Measurements from ENCODE around the gene TSPAN16.

DNA sequence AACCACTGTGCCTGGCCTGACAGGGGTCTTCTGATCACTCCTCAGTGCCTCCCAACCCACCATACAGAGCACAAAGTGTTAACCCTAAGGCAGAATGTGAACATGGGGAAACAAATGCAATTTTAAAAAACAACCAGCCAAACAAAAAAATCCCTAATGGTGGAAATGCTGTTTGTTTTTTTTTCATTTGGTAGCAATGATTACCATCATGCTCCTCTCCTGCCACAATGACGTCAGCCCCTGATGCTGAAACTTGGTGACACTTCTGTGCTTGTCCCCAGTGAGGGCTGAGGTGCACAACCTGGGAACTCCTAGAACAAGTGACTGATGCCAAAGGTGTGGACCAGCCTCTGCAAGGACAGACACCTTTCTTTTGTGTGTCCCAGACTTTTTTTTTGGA is 4.0 kb upstream of the TSPAN16 start:
- no peak for TF ChIP-seq POLR2AphosphoS5 (IDR thresholded peaks at IDR 0.05)
- TF ChIP-seq POLR2A (IDR thresholded peaks at IDR 0.05): no peak
- TF ChIP-seq, protein P1, sequence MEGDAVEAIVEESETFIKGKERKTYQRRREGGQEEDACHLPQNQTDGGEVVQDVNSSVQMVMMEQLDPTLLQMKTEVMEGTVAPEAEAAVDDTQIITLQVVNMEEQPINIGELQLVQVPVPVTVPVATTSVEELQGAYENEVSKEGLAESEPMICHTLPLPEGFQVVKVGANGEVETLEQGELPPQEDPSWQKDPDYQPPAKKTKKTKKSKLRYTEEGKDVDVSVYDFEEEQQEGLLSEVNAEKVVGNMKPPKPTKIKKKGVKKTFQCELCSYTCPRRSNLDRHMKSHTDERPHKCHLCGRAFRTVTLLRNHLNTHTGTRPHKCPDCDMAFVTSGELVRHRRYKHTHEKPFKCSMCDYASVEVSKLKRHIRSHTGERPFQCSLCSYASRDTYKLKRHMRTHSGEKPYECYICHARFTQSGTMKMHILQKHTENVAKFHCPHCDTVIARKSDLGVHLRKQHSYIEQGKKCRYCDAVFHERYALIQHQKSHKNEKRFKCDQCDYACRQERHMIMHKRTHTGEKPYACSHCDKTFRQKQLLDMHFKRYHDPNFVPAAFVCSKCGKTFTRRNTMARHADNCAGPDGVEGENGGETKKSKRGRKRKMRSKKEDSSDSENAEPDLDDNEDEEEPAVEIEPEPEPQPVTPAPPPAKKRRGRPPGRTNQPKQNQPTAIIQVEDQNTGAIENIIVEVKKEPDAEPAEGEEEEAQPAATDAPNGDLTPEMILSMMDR (IDR thresholded peaks at IDR 0.05): no peak
- TF ChIP-seq EP300 (IDR thresholded peaks at IDR 0.05; ENCODE audit: low read depth): no peak
